ENCODE measurements around the gene HYAL3. TPM values are rescaled to one million over a fixed set of nuclear protein-coding genes. Genes with fewer than 3 reads are reported as not detected.

Gene HYAL3
- total and polyA plus RNA-seq, 2 of the 13 experiments (the other 11 are each of a cell fraction or from before 2014, with no cell fraction given), result 5.5 to 10.4 TPM

GRCh38 chr3:50270422-50271224 is 28.6 kb downstream of the HYAL3 start (continued):
- TF ChIP-seq ZNF282 (IDR thresholded peaks at IDR 0.05; ENCODE audit: partially characterized antibody), result no peak
- TF ChIP-seq ZNF768 (CRISPR knock-in tag; IDR thresholded peaks at IDR 0.05), result no peak
- no peak for TF ChIP-seq SOX5 (CRISPR knock-in tag; IDR thresholded peaks at IDR 0.05; ENCODE audit: borderline replicate concordance)
- 0 out of 2 replicates have a peak, but pooled peaks have one; percentile 38 for TF ChIP-seq SKIL (CRISPR knock-in tag; IDR thresholded peaks at IDR 0.05; ENCODE audit: borderline replicate concordance)
- no peak for TF ChIP-seq ZNF430 (CRISPR knock-in tag; IDR thresholded peaks at IDR 0.05)
- TF ChIP-seq DR1 (CRISPR knock-in tag; IDR thresholded peaks at IDR 0.05), result no peak
- TF ChIP-seq HNRNPK (IDR thresholded peaks at IDR 0.05; ENCODE audit: low read depth, low read length, poor library complexity, severe bottlenecking), result no peak
- no peak for TF ChIP-seq NFATC3 (CRISPR knock-in tag; IDR thresholded peaks at IDR 0.05)
- TF ChIP-seq ZNF749 (CRISPR knock-in tag; IDR thresholded peaks at IDR 0.05; ENCODE audit: borderline replicate concordance), result no peak
- TF ChIP-seq ZBTB20 (CRISPR knock-in tag; IDR thresholded peaks at IDR 0.05; ENCODE audit: borderline replicate concordance, low read depth), result no peak
- 0 out of 2 replicates have a peak, but pooled peaks have one; percentile 15 for TF ChIP-seq NR2C2 (CRISPR knock-in tag; IDR thresholded peaks at IDR 0.05; ENCODE audit: borderline replicate concordance)
- no peak; the same call in 1 of the 2 replicates for TF ChIP-seq DNMT1 (CRISPR knock-in tag; IDR thresholded peaks at IDR 0.05)
- peak; percentile 64 for TF ChIP-seq SRSF1 (optimal IDR thresholded peaks at IDR 0.05; ENCODE audit: low read depth, low read length)
